ENCODE data around the gene ZDHHC21.

- TF ChIP-seq EZH2 (IDR thresholded peaks at IDR 0.05; ENCODE audit: borderline replicate concordance, low read length) = no peak
- no peak for TF ChIP-seq CTCF (conservative IDR thresholded peaks at IDR 0.05 in 1 of 2, IDR thresholded peaks at IDR 0.05 in 1 of 2; ENCODE audit: extremely low read depth in 1 of 2, insufficient read depth in 1 of 2, low read depth in 1 of 2, low read length in 2 of 2)
Observed at GRCh38 chr9:14670718-14671117, 22.5 kb downstream of the ZDHHC21 start.

Measured in mammary epithelial cell (primary cell).